GM12864 (cell line): ENCODE measurements around the gene ELMO1.

Experiments used
- DNase-seq: peaks from one replicate; pipeline ENCODE4 v3.0.0-alpha.2; 2011; ENCODE audit warnings: low read depth
- H3K4me3 ChIP-seq: 2 replicates; pipeline ENCODE4 v1.5.1; 2011; ENCODE audit warnings: mild to moderate bottlenecking, low read depth, low read length, control low read depth
- CTCF ChIP-seq: IDR thresholded peaks from 2 replicates; pipeline ENCODE4 v1.5.1; 2011; ENCODE audit warnings: low read depth, mild to moderate bottlenecking, moderate library complexity, low read length, control low read depth, inconsistent platforms; ENCODE audit errors: missing control alignments

Gene ELMO1

DNA sequence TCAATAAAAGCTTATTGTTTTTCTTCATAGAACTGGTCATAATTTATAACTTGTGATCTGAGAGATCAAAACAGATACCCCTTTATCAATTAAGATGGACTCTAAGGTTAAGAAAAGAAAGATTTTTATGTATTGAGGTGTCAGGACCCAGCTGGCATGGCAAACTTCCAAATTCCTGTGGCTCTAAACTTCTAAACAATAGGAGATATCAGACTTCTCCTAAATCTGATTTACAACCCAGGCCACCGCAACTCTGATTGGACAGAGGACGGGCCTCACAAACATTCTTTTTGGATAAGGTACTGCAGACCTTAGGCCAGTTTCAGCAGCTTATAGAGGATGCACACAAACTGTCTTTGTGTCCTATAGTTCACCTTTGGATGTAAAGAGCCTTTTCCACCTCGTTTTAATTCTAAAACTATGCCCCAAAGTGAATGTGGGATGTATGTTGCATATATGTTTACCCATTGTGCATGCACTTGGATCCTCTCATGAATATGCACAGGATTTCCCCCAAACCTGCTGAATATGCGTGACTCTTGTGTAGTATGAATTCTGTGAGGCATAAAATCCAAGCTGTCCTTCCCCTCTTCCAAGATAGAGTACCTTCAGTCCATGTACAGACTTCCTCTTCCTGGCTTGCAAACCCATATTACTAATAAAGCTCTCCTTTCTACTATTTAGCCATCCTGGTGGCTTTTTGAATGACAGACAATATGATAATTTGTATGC, 69.0 kb downstream of the ELMO1 start:
- H3K4me3 ChIP-seq = no peak overlapping the region
- TF ChIP-seq CTCF = no peak
- no peak for DNase-seq

GRCh38 chr7:37377231-37377630, 71.4 kb downstream of the ELMO1 start:
- no peak for TF ChIP-seq CTCF
- no peak overlapping the region for H3K4me3 ChIP-seq
- no peak for DNase-seq

DNA sequence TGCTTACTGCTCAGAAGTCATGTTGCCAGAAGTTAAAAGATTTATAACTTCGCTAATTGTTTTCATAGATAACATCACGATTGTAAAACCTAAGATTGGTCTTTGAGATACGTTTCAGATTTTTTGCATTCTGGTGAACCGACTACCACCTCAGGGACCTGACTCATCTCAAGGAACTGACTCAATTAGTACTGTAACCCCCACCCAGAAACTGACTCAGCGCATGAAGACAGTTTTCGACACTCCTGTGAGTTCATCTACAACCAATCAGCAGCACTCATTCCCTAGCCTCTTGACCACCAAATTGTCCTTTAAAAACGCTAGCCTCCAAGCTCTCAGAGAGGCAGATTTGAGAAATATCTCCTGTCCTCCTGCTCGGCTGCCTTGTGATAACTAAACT, 72.3 kb downstream of the ELMO1 start:
- TF ChIP-seq CTCF = no peak
- no peak overlapping the region for H3K4me3 ChIP-seq
- no peak for DNase-seq

DNA sequence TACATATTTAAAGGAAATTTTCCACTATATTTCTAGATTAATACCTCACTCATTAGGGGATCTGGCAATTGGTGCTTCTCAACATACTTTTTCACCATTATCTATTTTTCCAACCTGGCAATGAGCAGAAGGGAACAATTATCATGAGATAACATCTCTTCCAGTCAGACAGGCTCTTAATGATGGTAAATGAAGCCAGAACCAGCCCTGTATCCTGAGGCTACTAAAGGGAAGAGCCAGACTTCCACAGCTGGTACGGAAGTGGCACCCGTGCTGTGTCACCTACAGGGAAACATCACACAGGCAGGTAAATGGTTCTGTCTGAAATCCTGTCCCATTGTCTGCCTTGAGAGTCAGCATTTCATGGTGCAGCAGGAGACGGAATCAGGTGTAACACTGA, 75.9 kb downstream of the ELMO1 start:
- H3K4me3 ChIP-seq = no peak overlapping the region
- no peak for TF ChIP-seq CTCF
- no peak for DNase-seq

GRCh38 chr7:37371755-37372154, 76.9 kb downstream of the ELMO1 start:
- TF ChIP-seq CTCF = no peak
- no peak overlapping the region for H3K4me3 ChIP-seq
- no peak for DNase-seq

DNA sequence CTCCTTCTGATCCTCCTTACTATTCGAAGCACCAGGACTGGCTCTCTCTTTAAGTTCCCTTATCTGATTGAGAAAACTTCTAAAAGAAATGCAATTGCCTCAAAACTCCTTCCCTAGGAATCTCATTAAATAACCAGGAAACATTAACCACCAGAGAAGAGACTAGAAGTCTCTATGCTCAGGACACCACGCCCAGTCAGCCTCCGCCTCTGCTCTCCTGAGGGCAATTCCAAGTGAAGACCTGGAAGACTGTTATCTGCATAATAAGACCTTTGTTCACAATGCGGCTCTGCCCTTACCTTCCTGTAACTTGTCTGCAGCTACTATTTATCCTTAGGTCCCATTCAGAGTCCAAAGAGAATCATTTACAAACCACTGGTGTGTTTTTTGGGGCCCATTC, 78.8 kb downstream of the ELMO1 start:
- DNase-seq = no peak
- no peak overlapping the region for H3K4me3 ChIP-seq
- TF ChIP-seq CTCF = no peak

DNA sequence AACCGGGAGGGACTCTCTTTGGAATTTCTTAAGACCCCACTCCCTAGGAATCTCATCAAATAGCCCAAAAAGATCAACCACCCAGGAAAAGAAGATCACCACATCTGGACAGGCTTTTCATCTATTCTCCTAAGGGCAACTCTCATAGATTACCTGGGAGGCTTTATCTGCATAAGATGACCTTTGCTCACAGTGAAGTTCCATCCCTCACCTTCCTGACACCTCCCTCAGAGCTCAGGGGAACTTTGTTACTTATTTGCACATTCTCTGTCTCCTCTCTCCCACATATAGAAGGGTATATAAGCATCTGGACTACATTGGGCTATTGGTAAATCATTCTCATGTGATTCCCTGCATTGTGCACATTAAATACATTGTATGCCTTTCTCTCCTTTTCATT, 80.1 kb downstream of the ELMO1 start:
- DNase-seq = no peak
- no peak for TF ChIP-seq CTCF

More for the DNA sequence above, 80.1 kb downstream of the ELMO1 start:
- H3K4me3 ChIP-seq = no peak overlapping the region
